Neural cell (in vitro differentiated cells): ENCODE data around the gene GATB.

Experiments used
- EP300 ChIP-seq: fragments of 450-650 bp; conservative IDR thresholded peaks from 2 replicates; pipeline ENCODE4 v1.6.1; 2014; ENCODE audit warnings: antibody characterized with exemption, mild to moderate bottlenecking, moderate library complexity; ENCODE audit not compliant: poor library complexity, severe bottlenecking
- MXI1 ChIP-seq: fragments of 450-650 bp; conservative IDR thresholded peaks from 2 replicates; pipeline ENCODE4 v1.6.1; 2014; ENCODE audit warnings: antibody characterized with exemption, mild to moderate bottlenecking; ENCODE audit not compliant: poor library complexity, severe bottlenecking
- POLR2AphosphoS5 ChIP-seq: IDR thresholded peaks from 2 replicates; pipeline ENCODE4 v1.6.1; 2012
- SMC3 ChIP-seq: fragments of 450-650 bp; conservative IDR thresholded peaks from 2 replicates; pipeline ENCODE4 v1.6.1; 2014; ENCODE audit warnings: antibody characterized with exemption, mild to moderate bottlenecking, moderate library complexity; ENCODE audit not compliant: poor library complexity
- TAF1 ChIP-seq: IDR thresholded peaks from 2 replicates; pipeline ENCODE4 v1.6.1; 2012; ENCODE audit warnings: low read depth
- TF ChIP-seq, protein P1 (sequence below): fragments of 450-650 bp; IDR thresholded peaks from 2 replicates; pipeline ENCODE4 v1.5.1; 2014; ENCODE audit warnings: antibody characterized with exemption, mild to moderate bottlenecking, moderate library complexity; ENCODE audit not compliant: poor library complexity, severe bottlenecking

DNA sequence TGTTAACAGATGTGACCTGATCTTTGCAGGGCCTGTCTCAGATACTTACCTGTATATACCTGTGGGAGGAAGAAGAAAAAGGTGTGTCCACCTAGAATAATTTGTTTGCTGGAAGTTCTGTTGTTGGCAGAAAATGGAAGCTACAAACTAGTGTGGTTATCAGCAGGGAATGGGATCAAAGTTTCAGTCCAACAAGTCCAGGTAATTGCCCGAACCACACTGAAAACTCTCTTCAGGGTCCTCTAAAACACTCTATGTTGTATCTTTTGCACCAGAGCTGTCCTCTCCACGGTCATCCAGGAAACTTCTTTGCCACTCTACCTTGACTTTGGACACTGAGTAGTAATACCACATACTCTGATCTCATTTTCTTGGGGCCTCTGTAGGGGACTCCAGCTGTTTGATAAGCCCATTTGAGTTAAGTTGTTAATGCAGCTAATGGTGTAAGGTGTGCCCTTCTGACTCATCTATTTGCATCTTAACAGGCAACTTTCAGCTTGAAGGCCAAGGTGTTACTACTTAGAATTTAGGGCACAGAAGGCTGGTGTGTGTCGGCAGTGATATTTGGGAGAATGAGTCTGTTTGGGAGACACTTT, 38.7 kb upstream of the GATB start:
- TF ChIP-seq, protein P1, sequence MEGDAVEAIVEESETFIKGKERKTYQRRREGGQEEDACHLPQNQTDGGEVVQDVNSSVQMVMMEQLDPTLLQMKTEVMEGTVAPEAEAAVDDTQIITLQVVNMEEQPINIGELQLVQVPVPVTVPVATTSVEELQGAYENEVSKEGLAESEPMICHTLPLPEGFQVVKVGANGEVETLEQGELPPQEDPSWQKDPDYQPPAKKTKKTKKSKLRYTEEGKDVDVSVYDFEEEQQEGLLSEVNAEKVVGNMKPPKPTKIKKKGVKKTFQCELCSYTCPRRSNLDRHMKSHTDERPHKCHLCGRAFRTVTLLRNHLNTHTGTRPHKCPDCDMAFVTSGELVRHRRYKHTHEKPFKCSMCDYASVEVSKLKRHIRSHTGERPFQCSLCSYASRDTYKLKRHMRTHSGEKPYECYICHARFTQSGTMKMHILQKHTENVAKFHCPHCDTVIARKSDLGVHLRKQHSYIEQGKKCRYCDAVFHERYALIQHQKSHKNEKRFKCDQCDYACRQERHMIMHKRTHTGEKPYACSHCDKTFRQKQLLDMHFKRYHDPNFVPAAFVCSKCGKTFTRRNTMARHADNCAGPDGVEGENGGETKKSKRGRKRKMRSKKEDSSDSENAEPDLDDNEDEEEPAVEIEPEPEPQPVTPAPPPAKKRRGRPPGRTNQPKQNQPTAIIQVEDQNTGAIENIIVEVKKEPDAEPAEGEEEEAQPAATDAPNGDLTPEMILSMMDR, result no peak
- TF ChIP-seq MXI1 (no peak), TAF1 (no peak), SMC3 (no peak), EP300 (no peak), POLR2AphosphoS5 (no peak)
